WTC11 (cell line): ENCODE measurements around the gene BOC. TPM values are rescaled to one million over a fixed set of nuclear protein-coding genes. Genes with fewer than 3 reads are reported as not detected.

Experiments
- ATAC-seq: fragments of 200-7000 bp; cut with Tn5 transposase; 2 replicates; pipeline ENCODE4 v1.10.0; 2021; ENCODE audit warnings: mild to moderate bottlenecking, moderate library complexity
- CTCF ChIA-PET: fragments of 300-600 bp; sonication (Branson Sonifier 250); formaldehyde crosslinking; loops from one replicate; lab custom pipeline; 2021; ENCODE audit warnings: antibody characterized with exemption; lab: Charles Lee
- POLR2A ChIA-PET: fragments of 350-600 bp; sonication (Branson Sonifier 250); formaldehyde crosslinking; loops from one replicate; lab custom pipeline; 2021; ENCODE audit warnings: antibody characterized with exemption; lab: Charles Lee
- DNase-seq: peaks from one replicate; pipeline ENCODE4 v3.0.0; 2021; ENCODE audit warnings: low spot score
- H3K27ac Mint-ChIP-seq: 2 replicates; pipeline ENCODE4 v1.8.0; 2021; ENCODE audit warnings: mixed read lengths
- H3K27me3 Mint-ChIP-seq: 2 replicates; pipeline ENCODE4 v1.8.0; 2021; ENCODE audit warnings: low read depth, mild to moderate bottlenecking, moderate library complexity, mixed read lengths
- H3K36me3 Mint-ChIP-seq: 2 replicates; pipeline ENCODE4 v1.8.0; 2021; ENCODE audit warnings: mixed read lengths
- H3K4me1 Mint-ChIP-seq: 2 replicates; pipeline ENCODE4 v1.8.0; 2022; ENCODE audit warnings: mixed read lengths
- H3K4me3 Mint-ChIP-seq: 2 replicates; pipeline ENCODE4 v1.8.0; 2021; ENCODE audit warnings: mild to moderate bottlenecking, moderate library complexity, mixed read lengths
- H3K9me3 Mint-ChIP-seq: 2 replicates; pipeline ENCODE4 v1.8.0; 2021; ENCODE audit warnings: mixed read lengths
- FOXJ3 ChIP-seq: sonication (generic); formaldehyde crosslinking; IDR thresholded peaks from 2 replicates; pipeline ENCODE4 v1.9.0; 2021; ENCODE audit warnings: missing genetic modification reagents, mild to moderate bottlenecking, borderline replicate concordance
- GTF2I ChIP-seq: fragments of 250-450 bp; sonication (Bioruptor Pico); conservative IDR thresholded peaks from 2 replicates; pipeline ENCODE4 v1.4.0; 2021; ENCODE audit warnings: mild to moderate bottlenecking
- IRF2 ChIP-seq: sonication (generic); formaldehyde crosslinking; IDR thresholded peaks from 2 replicates; pipeline ENCODE4 v1.8.0; 2022; ENCODE audit warnings: low read depth, missing genetic modification reagents, borderline replicate concordance
- KAT7 ChIP-seq: sonication (generic); formaldehyde crosslinking; IDR thresholded peaks from 2 replicates; pipeline ENCODE4 v1.8.1; 2023; ENCODE audit warnings: missing genetic modification reagents, mild to moderate bottlenecking, borderline replicate concordance
- NR2C2 ChIP-seq: sonication (generic); formaldehyde crosslinking; IDR thresholded peaks from 2 replicates; pipeline ENCODE4 v1.8.0; 2022; ENCODE audit warnings: mild to moderate bottlenecking, missing genetic modification reagents
- SMAD3 ChIP-seq: sonication (generic); formaldehyde crosslinking; IDR thresholded peaks from 2 replicates; pipeline ENCODE4 v1.8.0; 2022; ENCODE audit warnings: missing genetic modification reagents, mild to moderate bottlenecking, borderline replicate concordance
- SP1 ChIP-seq: sonication (generic); formaldehyde crosslinking; conservative IDR thresholded peaks from 2 replicates; pipeline ENCODE4 v1.8.1; 2022; ENCODE audit warnings: missing genetic modification reagents
- TCF7 ChIP-seq: sonication (generic); formaldehyde crosslinking; IDR thresholded peaks from 2 replicates; pipeline ENCODE4 v1.8.0; 2022; ENCODE audit warnings: mild to moderate bottlenecking, low read depth, missing genetic modification reagents, moderate library complexity
- TP53 ChIP-seq: sonication (generic); formaldehyde crosslinking; IDR thresholded peaks from 2 replicates; pipeline ENCODE4 v1.8.1; 2023; ENCODE audit warnings: mild to moderate bottlenecking, missing genetic modification reagents
- ZNF671 ChIP-seq: fragments of 250-450 bp; sonication (Bioruptor Pico); IDR thresholded peaks from 2 replicates; pipeline ENCODE4 v1.8.0; 2021; ENCODE audit warnings: mild to moderate bottlenecking
- total RNA-seq: library from RNA; stranded (reverse); gene quantifications from 3 replicates; pipeline ENCODE4 v1.2.3, GENCODE V29; 2021
- TF ChIP-seq, protein P1 (sequence below): sonication (generic); formaldehyde crosslinking; IDR thresholded peaks from 2 replicates; pipeline ENCODE4 v1.8.0; 2023; ENCODE audit warnings: mild to moderate bottlenecking, missing genetic modification reagents
- TF ChIP-seq, protein P2 (sequence below): sonication (generic); formaldehyde crosslinking; IDR thresholded peaks from 2 replicates; pipeline ENCODE4 v1.8.1; 2023; ENCODE audit warnings: mild to moderate bottlenecking, missing genetic modification reagents, moderate library complexity
- TF ChIP-seq, protein P3 (sequence below): sonication (generic); formaldehyde crosslinking; IDR thresholded peaks from 2 replicates; pipeline ENCODE4 v1.8.1; 2022; ENCODE audit warnings: mild to moderate bottlenecking, missing genetic modification reagents, moderate library complexity, borderline replicate concordance
- TF ChIP-seq, protein P4 (sequence below): fragments of 200-600 bp; IDR thresholded peaks from 2 replicates; pipeline ENCODE4 v1.8.0; 2022; ENCODE audit warnings: antibody characterized with exemption

The BOC gene
- total RNA-seq, 1 experiment from 2014 or later = 8.0 TPM

DNA sequence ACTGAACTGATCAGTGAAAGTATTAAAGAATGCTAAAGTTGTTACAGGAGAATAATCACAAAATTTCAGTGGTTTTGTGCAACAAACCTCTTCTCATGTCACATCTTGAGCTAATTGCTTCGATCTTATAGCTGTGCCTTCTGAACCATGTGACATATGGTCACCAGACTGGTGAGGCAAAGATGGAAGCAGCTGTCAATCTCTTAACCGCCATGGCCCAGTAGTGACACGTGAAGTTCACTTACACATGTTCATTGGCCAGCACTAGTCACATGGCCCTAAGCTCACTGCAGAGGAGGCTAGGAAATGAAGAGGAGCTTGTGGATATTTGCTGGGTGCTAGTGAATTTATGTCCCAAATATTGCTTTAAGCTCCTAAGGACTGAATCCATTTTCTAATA lies 32.5 kb downstream of the BOC start:
- TF ChIP-seq TP53 (CRISPR knock-in tag) (no peak), ZNF671 (CRISPR knock-in tag) (no peak), SMAD3 (no peak)
- TF ChIP-seq, protein P1, sequence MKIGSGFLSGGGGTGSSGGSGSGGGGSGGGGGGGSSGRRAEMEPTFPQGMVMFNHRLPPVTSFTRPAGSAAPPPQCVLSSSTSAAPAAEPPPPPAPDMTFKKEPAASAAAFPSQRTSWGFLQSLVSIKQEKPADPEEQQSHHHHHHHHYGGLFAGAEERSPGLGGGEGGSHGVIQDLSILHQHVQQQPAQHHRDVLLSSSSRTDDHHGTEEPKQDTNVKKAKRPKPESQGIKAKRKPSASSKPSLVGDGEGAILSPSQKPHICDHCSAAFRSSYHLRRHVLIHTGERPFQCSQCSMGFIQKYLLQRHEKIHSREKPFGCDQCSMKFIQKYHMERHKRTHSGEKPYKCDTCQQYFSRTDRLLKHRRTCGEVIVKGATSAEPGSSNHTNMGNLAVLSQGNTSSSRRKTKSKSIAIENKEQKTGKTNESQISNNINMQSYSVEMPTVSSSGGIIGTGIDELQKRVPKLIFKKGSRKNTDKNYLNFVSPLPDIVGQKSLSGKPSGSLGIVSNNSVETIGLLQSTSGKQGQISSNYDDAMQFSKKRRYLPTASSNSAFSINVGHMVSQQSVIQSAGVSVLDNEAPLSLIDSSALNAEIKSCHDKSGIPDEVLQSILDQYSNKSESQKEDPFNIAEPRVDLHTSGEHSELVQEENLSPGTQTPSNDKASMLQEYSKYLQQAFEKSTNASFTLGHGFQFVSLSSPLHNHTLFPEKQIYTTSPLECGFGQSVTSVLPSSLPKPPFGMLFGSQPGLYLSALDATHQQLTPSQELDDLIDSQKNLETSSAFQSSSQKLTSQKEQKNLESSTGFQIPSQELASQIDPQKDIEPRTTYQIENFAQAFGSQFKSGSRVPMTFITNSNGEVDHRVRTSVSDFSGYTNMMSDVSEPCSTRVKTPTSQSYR (CRISPR knock-in tag) = no peak
- TF ChIP-seq, protein P2, sequence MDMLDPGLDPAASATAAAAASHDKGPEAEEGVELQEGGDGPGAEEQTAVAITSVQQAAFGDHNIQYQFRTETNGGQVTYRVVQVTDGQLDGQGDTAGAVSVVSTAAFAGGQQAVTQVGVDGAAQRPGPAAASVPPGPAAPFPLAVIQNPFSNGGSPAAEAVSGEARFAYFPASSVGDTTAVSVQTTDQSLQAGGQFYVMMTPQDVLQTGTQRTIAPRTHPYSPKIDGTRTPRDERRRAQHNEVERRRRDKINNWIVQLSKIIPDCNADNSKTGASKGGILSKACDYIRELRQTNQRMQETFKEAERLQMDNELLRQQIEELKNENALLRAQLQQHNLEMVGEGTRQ (CRISPR knock-in tag) = peak; percentile 69
- TF ChIP-seq, all 79 proteins: peak for 1
- Mint-ChIP-seq H3K27ac (no peak overlapping the region), H3K4me3 (no peak overlapping the region), H3K36me3 (no peaks in the 10 kb centered on the region), H3K4me1 (peaks cover 74% of the 10 kb centered on the region), H3K27me3 (no peaks in the 10 kb centered on the region), H3K9me3 (no peaks in the 10 kb centered on the region)
- no peak for ATAC-seq
- POLR2A ChIA-PET = no interaction called here
- no peak for DNase-seq
- CTCF ChIA-PET = interaction anchor here (0.6 kb wide), 1 partner anchor 12 kb away, joined by 3 read pairs; no protein-coding TSS in a partner anchor

DNA sequence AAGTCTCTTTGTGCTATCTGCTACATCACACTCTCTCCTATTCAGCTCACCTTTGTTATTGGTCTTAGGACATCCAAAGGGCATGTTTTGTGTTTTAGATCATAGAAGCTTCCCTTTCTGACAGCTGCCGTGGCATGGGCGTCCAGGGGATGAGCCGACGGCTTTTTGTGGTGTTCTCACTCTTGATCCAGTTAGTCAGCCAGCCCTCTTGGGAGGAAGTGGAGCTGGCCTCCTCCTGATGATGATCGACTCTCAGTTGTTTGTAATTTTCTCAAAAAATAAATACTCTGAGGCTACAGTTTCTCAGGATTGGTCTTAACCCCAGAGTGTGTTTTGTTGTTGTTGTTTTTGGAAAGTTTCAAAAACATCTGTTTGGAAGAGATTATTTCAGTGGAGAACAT lies 34.4 kb downstream of the BOC start:
- ATAC-seq (no peak), DNase-seq (no peak)
- Mint-ChIP-seq H3K36me3 (no peaks in the 10 kb centered on the region), H3K4me1 (peaks cover 63% of the 10 kb centered on the region), H3K9me3 (no peaks in the 10 kb centered on the region), H3K4me3 (no peak overlapping the region), H3K27ac (no peak overlapping the region), H3K27me3 (no peaks in the 10 kb centered on the region)
- ChIA-PET POLR2A (no interaction called here), CTCF (interaction anchor here (0.7 to 1.7 kb wide), 4 partner anchors 19 to 41 kb away, joined by 3 to 9 read pairs (median 4); no protein-coding TSS in a partner anchor)
- no peak for TF ChIP-seq SMAD3
- TF ChIP-seq, protein P3, sequence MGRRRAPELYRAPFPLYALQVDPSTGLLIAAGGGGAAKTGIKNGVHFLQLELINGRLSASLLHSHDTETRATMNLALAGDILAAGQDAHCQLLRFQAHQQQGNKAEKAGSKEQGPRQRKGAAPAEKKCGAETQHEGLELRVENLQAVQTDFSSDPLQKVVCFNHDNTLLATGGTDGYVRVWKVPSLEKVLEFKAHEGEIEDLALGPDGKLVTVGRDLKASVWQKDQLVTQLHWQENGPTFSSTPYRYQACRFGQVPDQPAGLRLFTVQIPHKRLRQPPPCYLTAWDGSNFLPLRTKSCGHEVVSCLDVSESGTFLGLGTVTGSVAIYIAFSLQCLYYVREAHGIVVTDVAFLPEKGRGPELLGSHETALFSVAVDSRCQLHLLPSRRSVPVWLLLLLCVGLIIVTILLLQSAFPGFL (CRISPR knock-in tag) = no peak
- TF ChIP-seq FOXJ3 = no peak
- TF ChIP-seq GTF2I = no peak
- no peak for TF ChIP-seq NR2C2 (CRISPR knock-in tag)
- TF ChIP-seq KAT7 = no peak
- TF ChIP-seq IRF2 (CRISPR knock-in tag) = no peak
- TF ChIP-seq TCF7 (CRISPR knock-in tag) = no peak

DNA sequence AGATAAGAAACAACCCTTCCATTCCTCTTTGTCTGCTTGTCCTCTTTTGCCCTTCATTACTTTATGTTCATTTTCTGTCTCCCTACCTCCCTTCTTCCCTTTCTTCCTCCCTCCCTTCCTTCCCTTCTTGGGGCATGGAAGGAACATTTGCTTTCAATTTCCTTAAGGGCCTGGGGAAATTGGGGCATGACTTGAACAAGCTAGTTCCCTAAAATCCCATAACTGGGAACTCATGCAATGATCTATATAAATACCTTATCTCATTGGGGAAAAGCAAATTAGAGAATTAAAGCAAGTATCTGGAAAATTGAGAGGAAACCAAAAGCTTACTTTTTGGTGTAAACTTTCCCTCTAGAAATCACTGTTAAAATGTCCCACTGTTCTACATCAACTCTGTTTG lies 35.7 kb downstream of the BOC start:
- peaks cover 50% of the 10 kb centered on the region for H3K4me1 Mint-ChIP-seq
- peak overlapping the region; percentile 34; the same call in 1 of the 2 replicates for H3K4me3 Mint-ChIP-seq
- no peaks in the 10 kb centered on the region for H3K36me3 Mint-ChIP-seq
- CTCF ChIA-PET = no interaction called here
- POLR2A ChIA-PET = interaction anchor here (0.7 kb wide), 1 partner anchor 342 kb away, joined by 4 read pairs; no protein-coding TSS in a partner anchor
- peak overlapping the region; percentile 55 for H3K27ac Mint-ChIP-seq
- no peaks in the 10 kb centered on the region for H3K27me3 Mint-ChIP-seq
- ATAC-seq (no peak), DNase-seq (no peak)
- 0 out of 2 replicates have a peak, but pooled peaks have one; percentile 17 for TF ChIP-seq SP1 (CRISPR knock-in tag)
- TF ChIP-seq, protein P4, sequence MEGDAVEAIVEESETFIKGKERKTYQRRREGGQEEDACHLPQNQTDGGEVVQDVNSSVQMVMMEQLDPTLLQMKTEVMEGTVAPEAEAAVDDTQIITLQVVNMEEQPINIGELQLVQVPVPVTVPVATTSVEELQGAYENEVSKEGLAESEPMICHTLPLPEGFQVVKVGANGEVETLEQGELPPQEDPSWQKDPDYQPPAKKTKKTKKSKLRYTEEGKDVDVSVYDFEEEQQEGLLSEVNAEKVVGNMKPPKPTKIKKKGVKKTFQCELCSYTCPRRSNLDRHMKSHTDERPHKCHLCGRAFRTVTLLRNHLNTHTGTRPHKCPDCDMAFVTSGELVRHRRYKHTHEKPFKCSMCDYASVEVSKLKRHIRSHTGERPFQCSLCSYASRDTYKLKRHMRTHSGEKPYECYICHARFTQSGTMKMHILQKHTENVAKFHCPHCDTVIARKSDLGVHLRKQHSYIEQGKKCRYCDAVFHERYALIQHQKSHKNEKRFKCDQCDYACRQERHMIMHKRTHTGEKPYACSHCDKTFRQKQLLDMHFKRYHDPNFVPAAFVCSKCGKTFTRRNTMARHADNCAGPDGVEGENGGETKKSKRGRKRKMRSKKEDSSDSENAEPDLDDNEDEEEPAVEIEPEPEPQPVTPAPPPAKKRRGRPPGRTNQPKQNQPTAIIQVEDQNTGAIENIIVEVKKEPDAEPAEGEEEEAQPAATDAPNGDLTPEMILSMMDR = no peak
- no peaks in the 10 kb centered on the region for H3K9me3 Mint-ChIP-seq
